Astrocyte (in vitro differentiated cells and primary cell): ENCODE measurements around the gene CCDC57. TPM values are rescaled to one million over a fixed set of nuclear protein-coding genes. Genes with fewer than 3 reads are reported as not detected.

ENCODE experiments used
- DNase-seq: peaks from one replicate; pipeline ENCODE4 v3.0.0-alpha.2; 2010; ENCODE audit warnings: low read depth
- FAIRE-seq: peaks from 2 replicates; lab custom pipeline; 2011; peaks lifted over from hg19 to GRCh38; lab: Jason Lieb, UNC
- H2AFZ ChIP-seq: 2 replicates; pipeline ENCODE4 v1.6.0; 2012; ENCODE audit warnings: low read depth, low read length, inconsistent platforms
- H3K27ac ChIP-seq: 2 replicates; pipeline ENCODE4 v1.5.1; 2011; ENCODE audit warnings: low read depth, low read length, inconsistent platforms
- H3K27me3 ChIP-seq: 2 replicates; pipeline ENCODE4 v1.6.0; 2011; ENCODE audit warnings: low read length, inconsistent platforms; ENCODE audit not compliant: insufficient read depth
- H3K36me3 ChIP-seq: 2 replicates; pipeline ENCODE4 v1.5.1; 2011; ENCODE audit warnings: low read length, inconsistent platforms; ENCODE audit not compliant: insufficient read depth
- H3K4me1 ChIP-seq: 2 replicates; pipeline ENCODE4 v1.5.1; 2011; ENCODE audit warnings: low read length, inconsistent platforms; ENCODE audit not compliant: insufficient read depth
- H3K4me2 ChIP-seq: 2 replicates; pipeline ENCODE4 v1.6.0; 2012; ENCODE audit warnings: low read length, inconsistent platforms
- H3K4me3 ChIP-seq: 2 replicates; pipeline ENCODE4 v1.5.1; 2011; ENCODE audit warnings: low read depth, mild to moderate bottlenecking, low read length, inconsistent platforms; ENCODE audit not compliant: insufficient read depth
- H3K79me2 ChIP-seq: 2 replicates; pipeline ENCODE4 v1.6.0; 2012; ENCODE audit warnings: mild to moderate bottlenecking, low read length, inconsistent platforms; ENCODE audit not compliant: insufficient read depth
- H3K9ac ChIP-seq: 2 replicates; pipeline ENCODE4 v1.6.0; 2012; ENCODE audit warnings: mild to moderate bottlenecking, low read length, inconsistent platforms
- H3K9me3 ChIP-seq: 2 replicates; pipeline ENCODE4 v1.5.1; 2012; ENCODE audit warnings: low read depth, mild to moderate bottlenecking, low read length, inconsistent platforms; ENCODE audit not compliant: insufficient read depth
- H4K20me1 ChIP-seq: 2 replicates; pipeline ENCODE4 v1.6.0; 2012; ENCODE audit warnings: low read length, inconsistent platforms; ENCODE audit not compliant: insufficient read depth
- H3K27ac Mint-ChIP-seq: one replicate; pipeline ENCODE4 v1.8.0; 2021; ENCODE audit warnings: mild to moderate bottlenecking, mixed read lengths; ENCODE audit not compliant: unreplicated experiment
- H3K27me3 Mint-ChIP-seq: one replicate; pipeline ENCODE4 v1.8.0; 2021; ENCODE audit warnings: low read depth, mixed read lengths; ENCODE audit not compliant: unreplicated experiment
- H3K36me3 Mint-ChIP-seq: one replicate; pipeline ENCODE4 v1.8.0; 2021; ENCODE audit warnings: low read depth, mixed read lengths; ENCODE audit not compliant: unreplicated experiment
- H3K4me1 Mint-ChIP-seq: one replicate; pipeline ENCODE4 v1.8.0; 2021; ENCODE audit warnings: low read depth, mixed read lengths; ENCODE audit not compliant: unreplicated experiment
- H3K4me3 Mint-ChIP-seq: one replicate; pipeline ENCODE4 v1.8.0; 2021; ENCODE audit warnings: mild to moderate bottlenecking, moderate library complexity, mixed read lengths; ENCODE audit not compliant: unreplicated experiment
- H3K9me3 Mint-ChIP-seq: one replicate; pipeline ENCODE4 v1.8.0; 2021; ENCODE audit warnings: mild to moderate bottlenecking, mixed read lengths; ENCODE audit not compliant: unreplicated experiment
- CTCF ChIP-seq: IDR thresholded peaks from 2 replicates; pipeline ENCODE4 v1.5.1; 2011; ENCODE audit warnings: low read depth, mild to moderate bottlenecking, inconsistent platforms, low read length, moderate library complexity; ENCODE audit not compliant: insufficient read depth
- EZH2 ChIP-seq: IDR thresholded peaks from 2 replicates; pipeline ENCODE4 v1.6.1; 2012; ENCODE audit warnings: mild to moderate bottlenecking, low read length, inconsistent platforms; ENCODE audit not compliant: insufficient read depth
- total RNA-seq: library from RNA; stranded (reverse); gene quantifications from 2 replicates; pipeline ENCODE4 v1.2.1, GENCODE V29; 2021

Gene CCDC57
- total RNA-seq, 1 donor from 2014 or later, result 20.4 TPM

- Histone ChIP-seq H4K20me1 (no peaks in the 10 kb centered on the region), H3K27me3 (no peaks in the 10 kb centered on the region), H3K4me3 (no peak overlapping the region), H3K9me3 (no peaks in the 10 kb centered on the region), H3K36me3 (no peaks in the 10 kb centered on the region), H3K9ac (no peak overlapping the region), H3K79me2 (no peaks in the 10 kb centered on the region), H3K4me1 (no peaks in the 10 kb centered on the region), H2AFZ (no peak overlapping the region), H3K4me2 (no peak overlapping the region), H3K27ac (no peak overlapping the region)
- DNase-seq (no peak), FAIRE-seq (no peak)
- H3K27ac Mint-ChIP-seq, result no peak overlapping the region
- H3K9me3 Mint-ChIP-seq, result no peaks in the 10 kb centered on the region
- H3K4me3 Mint-ChIP-seq, result no peak overlapping the region
- peaks cover 10% of the 10 kb centered on the region for H3K36me3 Mint-ChIP-seq
- no peaks in the 10 kb centered on the region for H3K27me3 Mint-ChIP-seq
- peaks cover 5% of the 10 kb centered on the region for H3K4me1 Mint-ChIP-seq
- no peak for TF ChIP-seq CTCF
- no peak for TF ChIP-seq EZH2
Measured at GRCh38 chr17:82127315-82127595, 85.4 kb downstream of the CCDC57 start.

DNA sequence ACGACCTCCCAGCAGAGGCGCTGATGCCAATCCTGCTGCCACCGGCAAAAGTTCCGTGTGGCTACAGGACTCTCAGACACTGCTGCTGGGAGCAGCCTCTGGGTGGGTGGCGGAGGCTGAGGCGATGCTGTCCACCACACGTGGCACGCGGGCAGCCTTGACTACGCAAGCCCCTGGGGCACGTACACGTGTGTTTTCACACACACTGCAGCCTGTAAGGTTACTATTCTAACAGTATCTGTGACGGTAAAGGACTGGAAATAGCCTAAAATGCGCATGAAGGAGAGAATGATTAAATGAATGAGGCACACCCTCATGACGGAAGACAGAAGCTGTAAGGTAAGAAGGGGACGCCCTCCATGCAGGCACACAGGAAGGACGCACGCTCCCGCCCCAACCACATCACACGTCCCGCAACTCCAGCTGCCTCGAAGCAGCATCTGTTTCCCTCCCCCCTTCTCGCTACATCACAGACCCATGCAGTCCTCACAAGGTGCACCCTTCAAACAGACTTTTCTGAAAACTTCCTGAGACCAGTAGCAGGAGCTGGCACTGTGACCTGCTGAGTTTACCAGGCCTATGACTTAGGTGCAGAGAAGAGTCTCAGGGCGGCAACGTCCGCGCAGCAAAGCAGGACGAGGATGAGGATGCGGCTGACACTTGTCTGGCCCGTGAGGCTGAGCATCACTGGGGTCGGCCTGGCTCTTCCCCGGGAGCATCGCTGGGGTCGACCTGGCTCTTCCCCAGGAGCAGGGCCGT, 85.9 kb downstream of the CCDC57 start:
- Histone ChIP-seq H3K4me1 (no peaks in the 10 kb centered on the region), H3K4me3 (no peak overlapping the region), H3K27me3 (no peaks in the 10 kb centered on the region), H3K9ac (no peak overlapping the region), H3K79me2 (no peaks in the 10 kb centered on the region), H3K4me2 (no peak overlapping the region), H2AFZ (no peak overlapping the region), H3K27ac (no peak overlapping the region), H3K36me3 (no peaks in the 10 kb centered on the region), H3K9me3 (no peaks in the 10 kb centered on the region), H4K20me1 (no peaks in the 10 kb centered on the region)
- no peak for FAIRE-seq
- Mint-ChIP-seq H3K4me1 (peaks cover 10% of the 10 kb centered on the region), H3K36me3 (peaks cover 10% of the 10 kb centered on the region), H3K27me3 (no peaks in the 10 kb centered on the region), H3K9me3 (no peaks in the 10 kb centered on the region), H3K27ac (no peak overlapping the region), H3K4me3 (no peak overlapping the region)
- no peak for DNase-seq
- TF ChIP-seq EZH2, result no peak
- no peak for TF ChIP-seq CTCF

- no peak overlapping the region for H3K9ac ChIP-seq
- H3K9me3 ChIP-seq, result no peaks in the 10 kb centered on the region
- DNase-seq (no peak), FAIRE-seq (no peak)
- no peaks in the 10 kb centered on the region for H3K9me3 Mint-ChIP-seq
- H3K4me3 Mint-ChIP-seq, result no peak overlapping the region
- H3K4me3 ChIP-seq, result no peak overlapping the region
- H3K27ac ChIP-seq, result no peak overlapping the region
- peaks cover 10% of the 10 kb centered on the region for H3K36me3 Mint-ChIP-seq
- peaks cover 16% of the 10 kb centered on the region for H3K4me1 Mint-ChIP-seq
- H3K4me1 ChIP-seq, result peaks cover 4% of the 10 kb centered on the region
- H3K36me3 ChIP-seq, result no peaks in the 10 kb centered on the region
- H3K27me3 Mint-ChIP-seq, result no peaks in the 10 kb centered on the region
- no peak overlapping the region for H3K27ac Mint-ChIP-seq
- no peak overlapping the region for H3K4me2 ChIP-seq
- no peaks in the 10 kb centered on the region for H3K79me2 ChIP-seq
- H2AFZ ChIP-seq, result no peak overlapping the region
- H3K27me3 ChIP-seq, result no peaks in the 10 kb centered on the region
- no peak for TF ChIP-seq CTCF
- TF ChIP-seq EZH2, result no peak
- H4K20me1 ChIP-seq, result no peaks in the 10 kb centered on the region
Measured at GRCh38 chr17:82124101-82124500, 88.5 kb downstream of the CCDC57 start.
